Measurements from ENCODE around the gene IGFN1. TPM values are rescaled to one million over a fixed set of nuclear protein-coding genes. Genes with fewer than 3 reads are reported as not detected.

IGFN1 gene
- total and polyA plus RNA-seq, 2 donors (not counting 3 experiments of a cell fraction or from before 2014, with no cell fraction given): not detected

DNA sequence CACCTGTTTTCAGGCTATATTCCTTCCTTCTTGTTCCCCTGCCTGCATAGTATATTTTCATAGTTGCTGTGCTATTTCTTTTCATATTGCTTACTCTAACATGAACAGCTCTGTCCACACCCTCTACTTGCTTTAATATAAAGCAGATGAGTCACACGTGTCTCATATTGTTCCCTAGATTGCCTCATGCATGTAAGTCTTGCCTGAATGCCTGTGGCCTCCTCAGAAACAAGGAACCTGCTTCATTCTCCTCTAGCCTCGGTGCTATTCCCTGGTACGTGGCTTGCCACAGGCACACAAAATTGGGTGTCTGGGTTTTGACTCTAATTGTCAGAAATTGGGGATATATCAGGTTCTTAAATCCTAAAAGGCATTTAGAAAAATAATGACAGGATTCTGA, 76.2 kb downstream of the IGFN1 start:
- Histone ChIP-seq H4K20me1 (replicated peaks; ENCODE audit: control insufficient read depth, extremely low read depth, insufficient read depth, low read length) (no peaks in the 10 kb centered on the region), H3K9me1 (replicated peaks; ENCODE audit: control insufficient read depth, extremely low read depth, insufficient read depth, low read length) (no peaks in the 10 kb centered on the region), H3K36me3 (ENCODE audit: control insufficient read depth in 2 of 2, extremely low read depth in 1 of 2, insufficient read depth in 2 of 2, low read length in 2 of 2) (no peaks in the 10 kb centered on the region), H3K79me2 (ENCODE audit: control insufficient read depth, insufficient read depth, low read length) (no peaks in the 10 kb centered on the region), H3K4me3 (replicated peaks in 1 of 3; ENCODE audit: insufficient read depth in 1 of 3, low read depth in 1 of 3, low read length in 3 of 3) (no peak overlapping the region), H3K27ac (ENCODE audit: insufficient read depth, low read depth, low read length) (no peak overlapping the region), H2AFZ (ENCODE audit: low read depth, low read length) (no peak overlapping the region), H3K27me3 (ENCODE audit: control insufficient read depth in 2 of 2, insufficient read depth in 2 of 2, low read length in 2 of 2) (peaks cover 0 to 4% of the 10 kb centered on the region in 2 experiments), H3K4me1 (ENCODE audit: control insufficient read depth, extremely low read depth, insufficient read depth, low read length) (no peaks in the 10 kb centered on the region), H3K9me3 (replicated peaks; ENCODE audit: control insufficient read depth, insufficient read depth, low read length) (no peaks in the 10 kb centered on the region), H3K4me2 (ENCODE audit: insufficient read depth, low read length) (no peak overlapping the region), H3K9ac (replicated peaks; ENCODE audit: extremely low read depth, insufficient read depth, low read length) (no peak overlapping the region)
- DNase-seq (ENCODE audit: low read depth, low spot score) (no peak), FAIRE-seq (no peak)
- intact Hi-C loops (cut with micrococcal nuclease) (no loop called here), dilution Hi-C loops (cut with MboI; ENCODE audit: extremely low pct_ligation_motif_present, low sequenced_read_pairs) (no loop called here)
- ChIA-PET CTCF (interaction anchor here (0.7 to 1.7 kb wide), 8 partner anchors 14 to 95 kb away, joined by 3 to 6 read pairs (median 4); partner anchors contain the start of gene PKP1), POLR2A (no interaction called here)
- no TSS peak for BruUV-seq (replicated peaks)
- peak; percentile 66 for TF ChIP-seq FOS (IDR thresholded peaks at IDR 0.05; ENCODE audit: borderline replicate concordance, insufficient read depth, low read length)
- no peak for TF ChIP-seq POLR2AphosphoS5 (IDR thresholded peaks at IDR 0.05; ENCODE audit: insufficient read depth, low read depth, low read length)
- TF ChIP-seq, protein P1, sequence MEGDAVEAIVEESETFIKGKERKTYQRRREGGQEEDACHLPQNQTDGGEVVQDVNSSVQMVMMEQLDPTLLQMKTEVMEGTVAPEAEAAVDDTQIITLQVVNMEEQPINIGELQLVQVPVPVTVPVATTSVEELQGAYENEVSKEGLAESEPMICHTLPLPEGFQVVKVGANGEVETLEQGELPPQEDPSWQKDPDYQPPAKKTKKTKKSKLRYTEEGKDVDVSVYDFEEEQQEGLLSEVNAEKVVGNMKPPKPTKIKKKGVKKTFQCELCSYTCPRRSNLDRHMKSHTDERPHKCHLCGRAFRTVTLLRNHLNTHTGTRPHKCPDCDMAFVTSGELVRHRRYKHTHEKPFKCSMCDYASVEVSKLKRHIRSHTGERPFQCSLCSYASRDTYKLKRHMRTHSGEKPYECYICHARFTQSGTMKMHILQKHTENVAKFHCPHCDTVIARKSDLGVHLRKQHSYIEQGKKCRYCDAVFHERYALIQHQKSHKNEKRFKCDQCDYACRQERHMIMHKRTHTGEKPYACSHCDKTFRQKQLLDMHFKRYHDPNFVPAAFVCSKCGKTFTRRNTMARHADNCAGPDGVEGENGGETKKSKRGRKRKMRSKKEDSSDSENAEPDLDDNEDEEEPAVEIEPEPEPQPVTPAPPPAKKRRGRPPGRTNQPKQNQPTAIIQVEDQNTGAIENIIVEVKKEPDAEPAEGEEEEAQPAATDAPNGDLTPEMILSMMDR (IDR thresholded peaks at IDR 0.05; ENCODE audit: extremely low read depth in 1 of 2, insufficient read depth in 1 of 2, low read depth in 1 of 2, low read length in 2 of 2): no peak
- TF ChIP-seq, protein P2, sequence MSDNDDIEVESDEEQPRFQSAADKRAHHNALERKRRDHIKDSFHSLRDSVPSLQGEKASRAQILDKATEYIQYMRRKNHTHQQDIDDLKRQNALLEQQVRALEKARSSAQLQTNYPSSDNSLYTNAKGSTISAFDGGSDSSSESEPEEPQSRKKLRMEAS (IDR thresholded peaks at IDR 0.05; ENCODE audit: insufficient read depth, insufficient read length): no peak
- no peak for TF ChIP-seq EZH2 (IDR thresholded peaks at IDR 0.05; ENCODE audit: borderline replicate concordance, low read depth, low read length, severe bottlenecking)

Measured in endothelial cell of umbilical vein (primary cell).